Mucosa of descending colon (tissue), 3 donors: ENCODE data around the gene NEO1. TPM values are rescaled to one million over a fixed set of nuclear protein-coding genes. Genes with fewer than 3 reads are reported as not detected.

Experiments used
- ATAC-seq: fragments of 200-7000 bp; cut with Tn5 transposase; one replicate; pipeline ENCODE4 v1.9.1; 2020; ENCODE audit warnings: mild to moderate bottlenecking, moderate library complexity
- DNase-seq, 3 donors: peaks; one replicate each; pipeline ENCODE4 v3.0.0-alpha.2; 2020
- H3K36me3 ChIP-seq: fragments of 200-600 bp; one replicate; pipeline ENCODE4 v1.8.0; 2021; ENCODE audit warnings: low read depth, mild to moderate bottlenecking
- H3K4me1 ChIP-seq: fragments of 200-600 bp; one replicate; pipeline ENCODE4 v1.8.0; 2021; ENCODE audit warnings: low read depth, mild to moderate bottlenecking
- H3K4me3 ChIP-seq: fragments of 200-600 bp; one replicate; pipeline ENCODE4 v1.8.0; 2021; ENCODE audit warnings: mild to moderate bottlenecking
- H3K9me3 ChIP-seq: fragments of 200-600 bp; one replicate; pipeline ENCODE4 v1.8.0; 2021; ENCODE audit warnings: mild to moderate bottlenecking
- intact Hi-C, 2 donors: fragments of 100-400 bp; cut with DNase I in 1 of 2; cut with micrococcal nuclease in 1 of 2; formaldehyde crosslinking; loops; one replicate each; pipeline versions ENCODE4 v1.11.0 to v1.11.1; 2022; cut with DNase I, micrococcal nuclease
- total RNA-seq, 3 donors: library from RNA; stranded (reverse); fragmentation: NEBNext Ultra II Directional in 2 of 3; extraction: Animal tissue kit (Norgen Biotek cat#: 25700) in 2 of 3; gene quantifications; one replicate each; pipeline versions ENCODE4 v1.2.1 to v1.2.4, GENCODE V29; 2021 to 2023
- TF ChIP-seq, protein P1 (sequence below): fragments of 200-600 bp; IDR thresholded peaks from one replicate; pipeline ENCODE4 v1.8.0; 2022; ENCODE audit warnings: antibody characterized with exemption, mild to moderate bottlenecking
- donor health status: DM: no; HTN: no; CAD: no; lungs with moderate emphysema.
- donor health status: DM: no; HTN: no; CAD: no.
- donor health status: DM: no; HTN: yes; CAD: no.

The NEO1 gene
- total RNA-seq, 3 donors from 2014 or later = 106 to 188 (median 166) TPM

GRCh38 chr15:73142802-73143762 lies 90.8 kb downstream of the NEO1 start:
- DNase-seq (no peak), ATAC-seq (peak; percentile 69)
- Histone ChIP-seq H3K4me1 (no peaks in the 10 kb centered on the region), H3K36me3 (no peaks in the 10 kb centered on the region), H3K9me3 (no peaks in the 10 kb centered on the region), H3K4me3 (no peak overlapping the region)
- TF ChIP-seq, protein P1, sequence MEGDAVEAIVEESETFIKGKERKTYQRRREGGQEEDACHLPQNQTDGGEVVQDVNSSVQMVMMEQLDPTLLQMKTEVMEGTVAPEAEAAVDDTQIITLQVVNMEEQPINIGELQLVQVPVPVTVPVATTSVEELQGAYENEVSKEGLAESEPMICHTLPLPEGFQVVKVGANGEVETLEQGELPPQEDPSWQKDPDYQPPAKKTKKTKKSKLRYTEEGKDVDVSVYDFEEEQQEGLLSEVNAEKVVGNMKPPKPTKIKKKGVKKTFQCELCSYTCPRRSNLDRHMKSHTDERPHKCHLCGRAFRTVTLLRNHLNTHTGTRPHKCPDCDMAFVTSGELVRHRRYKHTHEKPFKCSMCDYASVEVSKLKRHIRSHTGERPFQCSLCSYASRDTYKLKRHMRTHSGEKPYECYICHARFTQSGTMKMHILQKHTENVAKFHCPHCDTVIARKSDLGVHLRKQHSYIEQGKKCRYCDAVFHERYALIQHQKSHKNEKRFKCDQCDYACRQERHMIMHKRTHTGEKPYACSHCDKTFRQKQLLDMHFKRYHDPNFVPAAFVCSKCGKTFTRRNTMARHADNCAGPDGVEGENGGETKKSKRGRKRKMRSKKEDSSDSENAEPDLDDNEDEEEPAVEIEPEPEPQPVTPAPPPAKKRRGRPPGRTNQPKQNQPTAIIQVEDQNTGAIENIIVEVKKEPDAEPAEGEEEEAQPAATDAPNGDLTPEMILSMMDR = no peak
- intact Hi-C loops = no loop called here

- ATAC-seq (no peak), DNase-seq (no peak)
- Histone ChIP-seq H3K4me1 (no peaks in the 10 kb centered on the region), H3K9me3 (no peaks in the 10 kb centered on the region), H3K36me3 (no peaks in the 10 kb centered on the region), H3K4me3 (no peak overlapping the region)
- TF ChIP-seq, protein P1 = no peak
- intact Hi-C loops = no loop called here
Observed at GRCh38 chr15:73143763-73144155, 91.5 kb downstream of the NEO1 start.

DNA sequence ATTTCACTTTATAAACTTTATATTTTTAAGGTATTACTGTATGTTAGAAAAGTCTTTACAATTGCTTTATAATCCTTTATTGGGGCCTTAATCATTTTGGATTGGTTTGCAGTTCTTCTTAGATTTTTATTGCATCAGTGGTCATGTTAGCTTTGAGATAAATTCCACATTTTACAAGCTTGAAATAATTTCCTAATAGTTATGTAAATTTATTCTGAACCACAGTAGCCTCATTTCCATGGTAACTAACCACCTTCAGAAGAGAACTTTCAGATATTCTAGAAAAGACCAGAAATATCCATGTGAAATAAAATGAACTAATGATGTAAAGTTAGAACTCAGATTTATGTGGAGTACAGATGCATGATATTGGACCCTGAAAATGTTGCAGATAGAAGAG lies 94.2 kb downstream of the NEO1 start:
- H3K9me3 ChIP-seq = no peaks in the 10 kb centered on the region
- intact Hi-C loops = no loop called here
- TF ChIP-seq, protein P1 = no peak
- no peak for DNase-seq
- no peak for ATAC-seq
- H3K4me1 ChIP-seq = no peaks in the 10 kb centered on the region
- H3K4me3 ChIP-seq = no peak overlapping the region
- no peaks in the 10 kb centered on the region for H3K36me3 ChIP-seq

- TF ChIP-seq, protein P1 = no peak
- no peaks in the 10 kb centered on the region for H3K36me3 ChIP-seq
- no peak for ATAC-seq
- intact Hi-C loops = no loop called here
- no peak for DNase-seq
- no peak overlapping the region for H3K4me3 ChIP-seq
- no peaks in the 10 kb centered on the region for H3K4me1 ChIP-seq
- H3K9me3 ChIP-seq = peaks cover 6% of the 10 kb centered on the region
Observed at GRCh38 chr15:73150831-73151230, 98.6 kb downstream of the NEO1 start.

GRCh38 chr15:73153024-73153423 lies 100.8 kb downstream of the NEO1 start:
- H3K36me3 ChIP-seq = no peaks in the 10 kb centered on the region
- no peak overlapping the region for H3K4me3 ChIP-seq
- intact Hi-C loops = no loop called here
- DNase-seq (no peak), ATAC-seq (no peak)
- TF ChIP-seq, protein P1 = no peak
- H3K4me1 ChIP-seq = no peaks in the 10 kb centered on the region
- H3K9me3 ChIP-seq = peaks cover 6% of the 10 kb centered on the region
